Omental fat pad (tissue), 4 donors: Measurements from ENCODE around the gene GMDS. TPM values are rescaled to one million over a fixed set of nuclear protein-coding genes. Genes with fewer than 3 reads are reported as not detected.

ENCODE experiments used
- ATAC-seq: fragments of 150-250 bp; one replicate; pipeline ENCODE4 v1.9.1; 2016; ENCODE audit warnings: mild to moderate bottlenecking, moderate library complexity; ENCODE audit not compliant: low FRiP score
- DNase-seq: peaks from one replicate; pipeline ENCODE4 v3.0.0-alpha.2; 2019; ENCODE audit warnings: low spot score
- CTCF ChIP-seq, 3 donors: fragments of 450-650 bp; IDR thresholded peaks; one replicate each; pipeline ENCODE4 v1.5.1; 2016 to 2017; ENCODE audit warnings: antibody characterized with exemption in 3 of 3, mild to moderate bottlenecking in 3 of 3, moderate library complexity in 2 of 3
- total RNA-seq, 4 donors: library from RNA; depleted of rRNA; stranded (reverse); fragments of >200 nt; gene quantifications; one replicate each; pipeline ENCODE4 v1.1.0, GENCODE V29; 2016

The GMDS gene
- total RNA-seq, 4 donors from 2014 or later = 5.6 to 20.6 (median 10.7) TPM

GRCh38 chr6:2144210-2144609, 101.2 kb downstream of the GMDS start:
- no peak for ATAC-seq
- DNase-seq = no peak
- TF ChIP-seq CTCF (IDR thresholded peaks at IDR 0.05) = no peak

GRCh38 chr6:2141644-2142290, 103.6 kb downstream of the GMDS start:
- TF ChIP-seq CTCF (IDR thresholded peaks at IDR 0.05) = no peak
- ATAC-seq = no peak
- DNase-seq = no peak

- no peak for DNase-seq
- no peak for TF ChIP-seq CTCF (IDR thresholded peaks at IDR 0.05)
- ATAC-seq = no peak
These were observed 104.8 kb downstream of the GMDS start for GRCh38 chr6:2140438-2141128.

GRCh38 chr6:2135401-2135800, 110.0 kb downstream of the GMDS start:
- DNase-seq (no peak), ATAC-seq (no peak)
- TF ChIP-seq CTCF (IDR thresholded peaks at IDR 0.05) = no peak

GRCh38 chr6:2134554-2134953, 110.9 kb downstream of the GMDS start:
- ATAC-seq = no peak

GRCh38 chr6:2133716-2134310, 111.6 kb downstream of the GMDS start:
- ATAC-seq (no peak), DNase-seq (no peak)
- TF ChIP-seq CTCF (IDR thresholded peaks at IDR 0.05) = no peak

More at GRCh38 chr6:2134554-2134953, 110.9 kb downstream of the GMDS start:
- TF ChIP-seq CTCF (IDR thresholded peaks at IDR 0.05) = no peak
- DNase-seq = no peak
